Adipocyte (in vitro differentiated cells): ENCODE results near the gene GET4.

Source experiments
- DNase-seq: peaks from one replicate; pipeline ENCODE4 v3.0.0-alpha.2; 2015; ENCODE audit warnings: low read depth
- H3K27me3 ChIP-seq: replicated peaks from 2 replicates; pipeline ENCODE4 v1.7.0; 2013; ENCODE audit warnings: mild to moderate bottlenecking, low read length, moderate library complexity; ENCODE audit not compliant: control insufficient read depth, insufficient read depth
- H3K36me3 ChIP-seq: 2 replicates; pipeline ENCODE4 v1.7.0; 2013; ENCODE audit warnings: low read length, mild to moderate bottlenecking, moderate library complexity; ENCODE audit not compliant: control insufficient read depth, insufficient read depth, severe bottlenecking
- H3K4me1 ChIP-seq: 2 replicates; pipeline ENCODE4 v1.7.0; 2013; ENCODE audit warnings: mild to moderate bottlenecking, low read length, moderate library complexity; ENCODE audit not compliant: control insufficient read depth, insufficient read depth
- H3K4me3 ChIP-seq: 2 replicates; pipeline ENCODE4 v1.7.0; 2013; ENCODE audit warnings: mild to moderate bottlenecking, low read length, moderate library complexity
- H3K9ac ChIP-seq: 2 replicates; pipeline ENCODE4 v1.7.0; 2013; ENCODE audit warnings: mild to moderate bottlenecking, low read length, moderate library complexity
- H3K9me3 ChIP-seq: 2 replicates; pipeline ENCODE4 v1.7.0; 2013; ENCODE audit warnings: mild to moderate bottlenecking, low read length, moderate library complexity; ENCODE audit not compliant: control insufficient read depth

GET4 gene

DNA sequence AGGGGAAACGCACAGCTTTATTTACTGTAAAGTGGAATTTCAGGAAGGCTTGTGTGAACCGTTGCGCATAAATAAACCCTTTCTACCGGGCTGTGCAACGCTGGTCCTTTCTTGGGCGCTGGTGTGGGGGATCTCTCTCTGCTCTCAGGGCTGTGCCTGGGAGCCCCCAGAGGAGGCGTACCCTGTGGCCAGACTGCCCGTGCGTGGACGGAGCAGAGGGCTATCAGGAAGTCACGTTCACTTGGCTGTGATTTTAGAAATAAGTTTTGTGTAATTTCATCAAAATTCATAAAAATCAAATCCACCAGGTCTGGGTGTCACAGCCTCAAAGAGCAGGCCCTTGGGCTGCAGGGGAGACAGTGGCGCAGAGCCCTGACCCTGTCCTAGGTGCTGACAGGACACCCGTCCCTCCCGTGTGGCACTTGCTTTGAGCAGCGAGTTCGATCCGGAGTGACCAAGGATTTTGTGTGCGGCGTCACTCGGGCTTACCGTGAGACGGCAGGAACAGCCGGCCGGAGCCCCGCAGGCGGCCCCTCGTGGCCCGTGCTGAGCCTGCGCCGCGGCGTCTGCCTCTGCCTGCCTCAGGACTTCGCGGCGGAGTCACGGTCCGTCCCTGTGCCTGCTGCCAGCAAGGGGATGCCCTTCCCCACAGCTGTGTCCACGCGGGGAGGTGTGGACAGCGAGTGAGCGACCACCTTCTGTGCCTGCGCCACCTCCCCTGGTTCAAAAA is 20.2 kb downstream of the GET4 start:
- H3K36me3 ChIP-seq = peaks cover 46% of the 10 kb centered on the region
- H3K9me3 ChIP-seq = no peaks in the 10 kb centered on the region
- no peak overlapping the region for H3K4me3 ChIP-seq
- DNase-seq = no peak
- no peak overlapping the region for H3K9ac ChIP-seq
- H3K4me1 ChIP-seq = peaks cover 6% of the 10 kb centered on the region
- no peaks in the 10 kb centered on the region for H3K27me3 ChIP-seq

DNA sequence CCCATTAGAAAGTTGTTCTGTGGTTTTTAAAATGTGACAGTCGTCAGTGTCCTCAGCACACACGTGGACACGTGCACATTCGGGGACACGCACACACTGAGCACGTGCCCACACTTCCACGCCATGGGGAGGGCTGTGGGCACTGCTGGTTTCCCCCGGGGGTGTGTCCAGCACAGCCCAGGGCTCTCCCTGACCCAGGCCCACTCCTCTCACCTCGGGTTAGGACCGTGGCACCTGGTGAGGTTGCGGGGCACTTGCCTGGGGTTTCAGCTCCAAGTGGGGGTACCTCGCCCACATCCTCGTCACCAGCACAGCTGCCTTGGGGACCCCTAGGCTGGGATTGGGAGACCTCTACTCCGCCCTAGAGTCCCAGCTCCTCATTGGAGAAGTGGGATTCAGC is 20.7 kb downstream of the GET4 start:
- peaks cover 40% of the 10 kb centered on the region for H3K36me3 ChIP-seq
- no peak overlapping the region for H3K9ac ChIP-seq
- no peaks in the 10 kb centered on the region for H3K9me3 ChIP-seq
- H3K4me1 ChIP-seq = peaks cover 8% of the 10 kb centered on the region
- no peaks in the 10 kb centered on the region for H3K27me3 ChIP-seq
- no peak for DNase-seq
- no peak overlapping the region for H3K4me3 ChIP-seq

DNA sequence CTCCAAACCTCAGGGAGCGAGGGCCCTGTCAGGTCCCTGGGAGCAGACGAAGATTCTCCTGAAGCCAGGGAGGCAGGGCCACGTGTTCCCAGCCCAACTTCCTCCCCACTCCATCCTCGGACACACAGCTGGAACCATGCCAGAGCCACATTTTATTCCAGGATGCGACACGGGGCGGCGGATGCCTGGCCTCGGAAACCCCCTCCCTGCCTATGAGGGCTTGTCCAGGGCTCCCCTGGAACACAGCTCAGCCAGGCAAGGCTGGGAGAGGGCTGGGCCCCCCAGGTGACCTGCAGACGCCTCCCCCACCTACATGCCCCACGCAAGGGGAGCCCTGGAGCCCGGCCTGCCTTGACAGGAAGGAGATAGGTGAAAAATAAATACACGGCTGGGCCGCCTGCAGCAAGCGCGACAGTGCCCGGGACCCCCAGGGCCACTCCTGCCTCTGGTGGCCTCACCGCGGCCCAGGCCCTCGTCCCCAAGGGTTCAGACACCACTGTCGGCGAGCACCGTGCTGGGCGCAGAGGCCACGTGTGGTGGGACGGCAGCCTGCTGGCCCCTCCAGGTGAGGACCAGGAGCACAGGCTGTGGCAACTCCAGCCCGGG is 21.5 kb downstream of the GET4 start:
- Histone ChIP-seq H3K27me3 (no peaks in the 10 kb centered on the region), H3K36me3 (peaks cover 36% of the 10 kb centered on the region), H3K9me3 (no peaks in the 10 kb centered on the region), H3K9ac (no peak overlapping the region), H3K4me3 (no peak overlapping the region), H3K4me1 (peaks cover 8% of the 10 kb centered on the region)
- DNase-seq = no peak

DNA sequence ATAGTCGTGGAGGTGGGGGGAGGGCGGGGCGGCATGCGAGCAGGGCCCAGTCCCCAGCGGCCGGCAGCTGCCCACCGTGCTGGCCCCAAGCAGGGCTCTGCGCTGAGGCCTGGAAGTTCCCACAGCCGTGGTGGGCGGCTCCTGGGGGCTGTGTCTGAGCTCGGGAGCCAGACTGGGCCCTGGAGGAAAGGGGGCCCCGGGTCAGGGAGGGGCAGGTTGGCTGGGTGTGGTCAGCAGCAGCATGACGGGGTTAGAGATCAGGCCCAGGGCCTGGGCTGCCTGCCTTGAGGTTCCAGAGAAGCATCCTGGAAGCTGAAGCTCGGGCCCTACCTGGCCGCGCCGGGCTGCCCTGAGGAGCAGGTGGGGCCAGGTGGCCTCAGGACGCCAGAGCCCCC is 22.1 kb downstream of the GET4 start:
- DNase-seq = no peak
- Histone ChIP-seq H3K9me3 (no peaks in the 10 kb centered on the region), H3K4me3 (no peak overlapping the region), H3K36me3 (peaks cover 36% of the 10 kb centered on the region), H3K27me3 (no peaks in the 10 kb centered on the region), H3K4me1 (peaks cover 8% of the 10 kb centered on the region), H3K9ac (no peak overlapping the region)

DNA sequence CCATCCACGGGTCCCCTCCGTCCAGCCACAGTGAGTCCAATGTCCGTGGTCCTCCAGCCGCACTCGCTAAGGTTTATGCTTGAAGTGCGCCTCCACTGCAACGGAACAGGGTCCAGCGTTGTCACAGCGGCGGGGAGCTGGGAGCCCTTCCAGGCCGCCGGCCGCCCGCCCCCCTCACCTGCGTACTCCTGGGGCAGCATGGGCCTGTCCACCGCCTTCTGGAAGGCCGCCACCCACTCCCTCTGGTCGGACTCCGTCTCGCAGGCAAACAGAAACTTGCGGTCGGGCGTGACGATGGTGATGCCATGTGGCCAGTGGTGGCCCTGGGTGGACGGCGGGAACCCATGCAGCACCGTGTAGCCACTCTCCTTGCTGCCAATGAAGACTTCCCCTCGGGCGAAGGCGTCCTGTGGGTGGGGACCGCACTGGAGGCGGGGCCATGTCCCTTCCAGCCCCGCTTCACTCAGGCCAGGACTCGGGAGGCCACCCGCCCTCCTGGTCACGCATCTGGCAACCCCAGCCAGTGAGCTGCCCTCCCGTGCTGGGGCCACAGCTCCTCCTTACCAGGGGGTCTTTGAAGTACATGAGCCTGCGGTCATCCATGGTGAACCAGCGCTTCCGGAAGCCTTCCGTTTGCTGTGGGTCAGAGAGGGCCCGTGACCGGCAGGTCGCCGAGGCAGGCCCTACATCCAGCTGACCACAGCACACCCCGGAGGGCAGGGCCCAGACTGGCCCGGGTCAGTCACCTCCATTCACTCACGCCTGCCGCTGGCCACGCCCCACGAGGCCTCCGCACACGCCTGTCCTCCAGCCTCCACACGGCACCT is 22.7 kb downstream of the GET4 start:
- Histone ChIP-seq H3K27me3 (no peaks in the 10 kb centered on the region), H3K36me3 (peaks cover 30% of the 10 kb centered on the region), H3K4me1 (peaks cover 9% of the 10 kb centered on the region), H3K4me3 (no peak overlapping the region), H3K9me3 (no peaks in the 10 kb centered on the region), H3K9ac (no peak overlapping the region)
- no peak for DNase-seq

DNA sequence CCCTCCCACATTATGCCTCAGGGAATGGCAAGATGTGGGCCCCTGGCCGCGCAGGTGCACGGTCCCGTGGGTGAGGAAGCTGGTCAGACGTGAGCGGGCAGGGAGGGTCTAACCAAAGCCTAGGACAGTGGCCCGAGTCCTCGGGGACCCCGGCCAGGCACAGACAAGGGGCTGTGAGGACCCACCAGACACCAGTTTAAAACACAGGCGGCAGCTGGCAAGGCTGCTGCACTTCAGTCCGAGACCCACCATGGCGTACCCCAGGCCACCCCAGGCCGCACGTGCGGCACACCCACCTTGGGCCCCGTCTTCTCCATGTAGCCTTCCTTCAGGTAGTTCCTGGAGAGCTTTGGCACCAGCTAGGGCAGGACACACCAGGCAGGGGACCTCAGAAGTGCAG is 23.5 kb downstream of the GET4 start:
- no peak for DNase-seq
- H3K4me1 ChIP-seq = peaks cover 16% of the 10 kb centered on the region
- peaks cover 24% of the 10 kb centered on the region for H3K36me3 ChIP-seq
- H3K9me3 ChIP-seq = no peaks in the 10 kb centered on the region
- no peak overlapping the region for H3K4me3 ChIP-seq
- H3K27me3 ChIP-seq = no peaks in the 10 kb centered on the region
- H3K9ac ChIP-seq = no peak overlapping the region

DNA sequence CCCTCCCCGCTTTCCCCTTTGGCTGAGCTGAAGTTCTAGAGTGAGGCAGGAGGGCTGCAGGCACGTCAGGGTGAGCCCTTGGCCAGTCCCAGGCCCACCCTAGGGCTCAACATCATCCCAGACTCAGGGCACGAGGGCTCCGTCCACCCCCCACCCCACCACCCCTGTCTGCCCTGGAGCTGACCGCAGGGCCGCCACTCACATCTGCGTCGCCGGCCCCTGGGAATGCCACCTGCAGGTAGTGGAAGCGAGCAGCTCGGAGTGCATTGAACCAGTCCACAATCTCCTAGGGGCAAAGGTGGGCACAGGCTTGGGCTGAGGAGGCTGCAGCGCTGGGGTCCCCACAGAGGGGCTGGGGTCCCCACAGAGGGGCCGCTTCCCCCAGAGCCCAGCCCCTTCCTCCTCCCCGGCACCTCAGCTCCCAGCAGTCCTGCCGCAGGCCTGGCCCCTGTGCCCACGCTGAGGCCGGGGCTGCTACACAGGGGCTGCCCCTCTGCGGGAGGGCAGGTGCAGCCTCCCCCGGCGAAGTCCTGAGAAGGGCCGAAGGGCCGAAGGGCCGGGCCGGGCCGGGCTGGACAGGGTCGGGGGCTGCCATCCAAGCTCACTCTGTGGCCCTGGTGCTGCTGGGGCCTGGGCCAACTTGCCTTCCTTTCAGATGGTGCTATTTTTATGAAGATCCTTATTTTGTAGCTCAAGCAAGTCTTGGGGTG is 24.1 kb downstream of the GET4 start:
- DNase-seq = no peak
- H3K4me1 ChIP-seq = peaks cover 20% of the 10 kb centered on the region
- H3K36me3 ChIP-seq = peaks cover 17% of the 10 kb centered on the region
- no peak overlapping the region for H3K4me3 ChIP-seq
- H3K27me3 ChIP-seq = no peaks in the 10 kb centered on the region
- no peaks in the 10 kb centered on the region for H3K9me3 ChIP-seq
- H3K9ac ChIP-seq = no peak overlapping the region

DNA sequence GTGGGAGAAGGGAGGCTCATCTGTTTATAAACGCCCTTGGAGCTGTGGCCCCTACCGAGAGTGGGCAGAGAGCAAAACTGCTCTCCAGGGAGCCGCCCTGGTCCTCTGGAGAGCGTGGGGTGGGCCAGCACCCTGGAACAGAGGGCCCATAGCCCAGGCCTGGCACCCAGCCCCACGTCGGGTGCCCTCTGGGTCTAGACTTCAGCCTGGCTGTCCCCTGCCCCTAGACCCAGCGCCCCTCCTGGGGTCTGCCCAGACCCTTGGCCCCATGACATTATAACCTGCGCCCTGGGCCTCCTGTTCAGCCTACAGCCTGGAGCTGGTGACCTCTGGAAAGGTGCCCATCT is 24.7 kb downstream of the GET4 start:
- peaks cover 11% of the 10 kb centered on the region for H3K36me3 ChIP-seq
- H3K27me3 ChIP-seq = no peaks in the 10 kb centered on the region
- no peak for DNase-seq

DNA sequence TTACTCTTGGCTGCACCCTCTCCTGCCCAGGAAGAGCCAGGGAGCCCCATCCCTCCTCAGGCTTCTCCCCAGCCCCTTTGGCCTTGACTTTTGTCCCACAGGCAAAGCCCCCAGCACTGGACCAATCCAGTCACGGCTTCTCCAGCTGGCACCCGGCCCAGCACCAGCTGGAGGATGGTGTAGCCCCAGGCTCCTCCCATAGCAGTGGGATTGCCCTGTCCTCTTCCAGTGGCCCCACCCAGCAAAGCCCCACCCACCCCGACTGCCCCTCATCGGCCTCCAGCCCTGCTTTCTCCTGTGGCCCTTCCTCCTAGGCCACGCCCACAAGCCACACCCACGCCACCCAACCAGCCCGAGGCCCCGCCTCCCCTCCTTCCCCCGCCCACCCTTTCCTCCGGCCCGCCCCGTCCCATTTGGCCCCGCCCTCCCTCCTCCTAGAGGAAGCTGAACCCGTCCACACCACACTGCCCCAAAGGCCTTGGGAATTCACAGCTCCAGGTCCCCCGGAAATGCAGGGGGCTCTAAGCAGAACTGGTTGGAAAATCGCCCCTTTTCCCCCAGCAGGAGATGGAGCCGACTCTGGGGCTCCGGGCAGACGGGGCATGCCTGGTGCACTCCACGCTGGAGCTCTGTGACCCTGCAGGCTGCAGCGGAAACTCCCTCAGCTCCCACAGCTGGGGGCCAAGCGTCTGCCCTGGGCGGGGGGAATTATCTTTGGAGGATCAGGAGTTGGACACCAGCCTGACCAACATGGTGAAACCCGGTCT is 25.2 kb downstream of the GET4 start:
- H3K4me1 ChIP-seq = peaks cover 20% of the 10 kb centered on the region
- peak; percentile 62 for DNase-seq
- H3K9ac ChIP-seq = no peak overlapping the region
- H3K36me3 ChIP-seq = peaks cover 6% of the 10 kb centered on the region
- no peak overlapping the region for H3K4me3 ChIP-seq
- no peaks in the 10 kb centered on the region for H3K27me3 ChIP-seq
- no peaks in the 10 kb centered on the region for H3K9me3 ChIP-seq

More for the DNA sequence above, 24.7 kb downstream of the GET4 start:
- Histone ChIP-seq H3K4me3 (no peak overlapping the region), H3K4me1 (peaks cover 20% of the 10 kb centered on the region), H3K9ac (no peak overlapping the region), H3K9me3 (no peaks in the 10 kb centered on the region)

DNA sequence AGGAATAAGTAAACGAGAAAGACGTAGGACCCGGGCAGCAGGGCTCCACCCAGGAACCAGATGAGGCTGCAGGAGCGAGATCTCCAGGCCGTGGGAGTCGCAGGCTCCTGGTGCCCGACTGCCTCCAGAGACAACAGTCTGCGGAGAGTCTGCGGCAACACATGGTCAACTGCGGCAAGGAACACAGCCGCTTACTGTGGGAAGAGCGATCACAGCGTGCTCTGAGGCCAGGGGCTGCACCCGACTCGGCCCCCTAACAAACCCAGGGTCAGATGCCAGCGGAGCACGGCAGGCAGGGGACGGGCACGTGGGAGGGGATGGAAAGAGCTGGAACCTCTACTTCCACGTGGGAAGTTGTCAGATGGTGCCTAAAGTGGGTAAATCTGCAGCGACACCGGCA is 26.6 kb downstream of the GET4 start:
- Histone ChIP-seq H3K27me3 (no peaks in the 10 kb centered on the region), H3K36me3 (no peaks in the 10 kb centered on the region), H3K4me1 (peaks cover 24% of the 10 kb centered on the region), H3K9ac (no peak overlapping the region), H3K4me3 (no peak overlapping the region), H3K9me3 (no peaks in the 10 kb centered on the region)
- no peak for DNase-seq
